RKO (cell line): Measurements from ENCODE around the gene ROBO2.

Experiments
- DNase-seq: peaks from one replicate; pipeline ENCODE4 v3.0.0-alpha.2; 2016; ENCODE audit warnings: low spot score

ROBO2 gene

GRCh38 chr3:77686560-77686959, 646.7 kb downstream of the ROBO2 start:
- DNase-seq = no peak

GRCh38 chr3:77687545-77687944, 647.6 kb downstream of the ROBO2 start:
- DNase-seq = no peak

- DNase-seq = no peak
These were observed 650.5 kb downstream of the ROBO2 start for GRCh38 chr3:77690284-77690845.

- no peak for DNase-seq
These were observed 653.2 kb downstream of the ROBO2 start for GRCh38 chr3:77693147-77693546.

GRCh38 chr3:77699125-77699691, 659.3 kb downstream of the ROBO2 start:
- DNase-seq = no peak
